ENCODE data around the gene MKRN1.

DNA sequence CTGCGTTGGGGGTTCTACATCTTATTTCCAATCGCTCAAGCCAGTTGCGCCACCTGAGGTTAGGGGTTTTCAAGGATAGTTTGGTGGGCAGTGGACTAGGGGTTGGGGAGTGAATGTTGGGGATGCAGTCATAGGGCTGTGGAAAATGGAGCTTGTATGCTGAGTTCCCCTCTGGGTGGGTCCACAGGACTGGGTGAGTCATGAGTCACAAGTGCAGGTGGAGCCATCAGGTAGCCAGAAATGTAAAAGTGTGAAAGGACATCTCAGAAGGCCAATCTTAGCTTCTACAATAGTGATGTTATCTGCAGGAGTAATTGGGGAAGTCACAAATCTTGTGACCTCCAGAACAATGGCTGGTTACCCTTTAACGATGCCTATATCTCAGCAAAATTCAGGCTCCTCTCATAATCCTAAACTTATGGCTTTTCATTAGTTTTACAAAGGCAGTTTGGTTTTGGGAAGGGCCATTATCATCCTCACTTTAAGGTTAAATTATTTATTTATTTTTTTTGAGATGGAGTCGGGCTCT, 18.0 kb upstream of the MKRN1 start:
- TF ChIP-seq EP300 (IDR thresholded peaks at IDR 0.05) (no peak), CTCF (IDR thresholded peaks at IDR 0.05) (no peak)

All from stomach (tissue), 4 donors.